HG02943 (cell line): ENCODE data around the gene TRA2B.
"Not testable (repeated sequence)": the region's sequence is repeated elsewhere in the genome, so short reads cannot be mapped to it uniquely, and the experiment has no call there.

Source experiments
- ATAC-seq: cut with Tn5 transposase; IDR thresholded peaks from one replicate; pipeline ENCODE4 v1.9.1; 2021; ENCODE audit warnings: mild to moderate bottlenecking, low read depth, moderate library complexity; ENCODE audit not compliant: unreplicated experiment

The TRA2B gene

DNA sequence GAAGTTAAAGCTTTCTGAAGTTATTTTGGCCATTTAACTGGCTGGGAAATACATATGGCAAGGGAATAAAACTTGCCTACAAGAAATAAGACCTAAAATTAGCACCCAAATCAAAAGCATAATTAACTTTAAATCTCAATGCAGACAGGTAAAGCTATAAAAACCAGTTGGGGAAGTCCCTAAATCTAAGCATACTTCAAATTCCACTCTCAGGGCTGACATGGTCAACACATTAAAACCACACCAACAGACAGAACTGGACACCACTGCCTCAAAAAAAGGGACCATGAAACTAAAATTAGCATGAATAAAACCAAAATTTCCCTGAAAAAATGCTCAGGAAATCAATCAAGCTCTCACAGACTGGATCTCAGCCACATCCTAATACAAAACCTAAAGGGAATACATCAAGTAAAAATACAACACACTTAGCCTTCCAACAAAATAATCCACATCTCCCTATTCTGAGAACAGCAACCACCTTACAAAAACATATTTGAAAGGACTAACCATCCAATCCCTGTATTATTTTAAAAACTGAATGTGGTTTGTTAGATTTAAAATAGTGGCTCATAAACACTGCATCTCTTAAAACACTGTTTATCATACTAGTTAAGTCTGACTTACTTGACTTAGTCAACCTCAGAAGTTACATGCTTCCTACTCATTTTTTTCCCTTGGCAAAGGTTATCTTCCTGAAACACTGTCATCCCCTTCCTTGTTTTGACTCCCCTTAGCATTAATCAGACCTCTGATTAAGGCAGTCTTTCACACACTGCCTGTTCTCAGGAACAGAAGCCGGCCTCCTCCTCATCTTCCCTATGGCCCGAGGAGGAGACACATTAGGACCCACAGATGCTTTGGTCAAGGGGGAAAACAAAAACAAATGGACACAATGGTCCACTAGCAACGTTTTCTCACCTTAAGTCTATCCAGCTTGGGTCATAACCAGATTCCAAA, 8.3 kb downstream of the TRA2B start:
- no peak for ATAC-seq

DNA sequence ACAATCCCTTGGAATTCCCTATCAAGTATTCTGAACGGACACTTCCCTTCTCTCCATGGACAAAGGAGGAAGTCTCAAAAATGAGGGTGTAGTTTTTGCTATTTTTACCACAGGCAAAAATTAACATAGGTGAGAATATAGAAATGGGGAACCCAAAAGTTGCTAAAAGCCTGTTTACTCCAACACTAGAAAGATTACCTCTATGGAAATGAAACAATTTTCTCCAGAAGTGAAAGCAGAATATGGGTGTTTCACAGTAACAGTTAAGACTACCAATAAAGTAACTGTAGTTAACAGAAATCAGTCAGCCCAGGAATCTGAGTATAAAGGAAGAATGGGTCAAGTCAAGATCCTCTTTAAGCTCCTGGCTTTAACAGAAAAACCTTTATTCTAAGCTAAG, 9.3 kb downstream of the TRA2B start:
- no peak for ATAC-seq

DNA sequence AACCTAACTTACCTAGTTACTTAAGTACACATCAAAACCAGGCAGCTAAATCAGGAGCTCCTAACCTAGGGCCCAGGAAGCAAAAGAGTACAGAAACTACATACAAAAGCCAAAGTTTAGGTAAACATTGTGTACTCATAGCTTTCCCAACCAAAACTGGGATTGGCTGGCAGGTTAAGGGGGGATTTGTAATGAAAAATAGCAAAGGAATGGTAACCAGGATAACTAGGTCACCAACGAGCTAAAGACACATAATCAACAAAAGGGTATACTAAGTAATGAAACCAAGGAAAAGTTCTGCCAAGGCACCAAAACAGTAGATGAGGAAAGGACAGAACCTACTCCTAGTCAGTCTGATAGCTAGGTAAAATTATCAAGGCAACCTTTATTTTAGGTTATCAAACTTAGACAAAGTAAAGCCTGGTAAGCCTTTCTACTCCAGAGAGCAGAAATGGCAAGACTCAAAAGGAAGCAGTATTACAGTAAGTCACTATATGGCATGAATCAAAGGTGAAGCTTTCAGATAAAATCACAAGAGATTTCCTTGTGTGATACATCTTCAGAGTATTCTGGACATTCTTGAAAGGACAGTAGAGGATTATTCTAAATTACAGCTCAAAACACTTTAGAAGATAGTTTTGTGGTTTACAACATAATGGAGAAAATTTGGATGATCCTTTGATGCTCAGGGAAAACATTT, 10.2 kb downstream of the TRA2B start:
- no peak for ATAC-seq

DNA sequence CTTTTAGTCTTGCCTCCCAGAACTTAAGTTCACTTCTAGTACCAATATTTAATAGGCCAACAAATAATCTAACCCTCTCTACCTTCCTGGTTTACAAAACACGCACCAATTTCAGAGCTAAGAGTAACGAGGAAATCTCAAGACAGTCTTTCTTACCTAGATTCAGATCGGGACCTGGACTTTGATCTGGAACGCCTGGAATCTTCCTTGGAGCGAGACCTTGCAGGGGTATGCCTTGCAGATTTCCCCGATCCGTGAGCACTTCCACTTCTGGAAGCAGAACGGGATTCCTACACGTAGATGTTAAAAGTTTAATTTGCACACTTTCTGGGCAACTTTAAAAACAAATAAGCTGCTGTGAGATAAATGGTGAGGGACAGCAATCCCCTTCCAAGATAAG, 11.4 kb downstream of the TRA2B start:
- ATAC-seq, result no peak

DNA sequence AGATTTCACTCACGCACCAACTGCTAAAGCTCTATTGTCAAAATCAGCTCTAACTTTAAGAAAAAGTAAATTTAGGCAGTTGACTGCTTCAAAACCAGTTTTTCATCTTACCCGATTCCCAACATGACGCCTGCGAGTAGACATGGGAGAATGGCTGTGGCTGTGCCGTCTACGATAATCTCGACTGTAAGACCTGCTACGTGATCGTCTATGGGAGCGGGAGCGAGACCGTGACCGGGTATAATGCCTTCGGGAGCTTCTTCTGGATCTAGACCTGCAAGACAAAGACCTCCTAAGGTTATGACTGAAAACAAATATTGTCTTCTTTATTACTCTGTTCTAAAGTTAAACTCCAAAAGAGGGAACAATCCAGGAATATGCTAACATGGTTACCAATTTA, 12.5 kb downstream of the TRA2B start:
- no peak for ATAC-seq

DNA sequence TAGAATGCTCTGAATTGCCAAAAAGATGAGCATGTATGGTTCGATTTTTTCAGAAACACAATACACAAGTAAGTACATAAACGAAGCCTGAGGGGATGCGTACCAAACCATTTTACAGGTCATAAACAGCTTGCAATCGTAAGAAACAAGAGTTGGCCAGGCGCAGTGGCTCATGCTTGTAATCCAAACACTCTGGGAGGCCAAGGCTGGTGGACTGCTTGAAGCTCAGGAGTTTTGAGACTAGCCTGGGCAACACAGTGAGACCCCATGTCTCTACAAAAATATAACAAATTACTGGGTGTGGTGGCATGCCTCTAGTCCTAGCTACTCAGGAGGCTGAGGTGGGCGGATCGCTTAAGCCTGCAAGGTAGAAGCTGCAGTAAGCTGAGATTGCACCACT, 13.4 kb downstream of the TRA2B start:
- no peak for ATAC-seq

DNA sequence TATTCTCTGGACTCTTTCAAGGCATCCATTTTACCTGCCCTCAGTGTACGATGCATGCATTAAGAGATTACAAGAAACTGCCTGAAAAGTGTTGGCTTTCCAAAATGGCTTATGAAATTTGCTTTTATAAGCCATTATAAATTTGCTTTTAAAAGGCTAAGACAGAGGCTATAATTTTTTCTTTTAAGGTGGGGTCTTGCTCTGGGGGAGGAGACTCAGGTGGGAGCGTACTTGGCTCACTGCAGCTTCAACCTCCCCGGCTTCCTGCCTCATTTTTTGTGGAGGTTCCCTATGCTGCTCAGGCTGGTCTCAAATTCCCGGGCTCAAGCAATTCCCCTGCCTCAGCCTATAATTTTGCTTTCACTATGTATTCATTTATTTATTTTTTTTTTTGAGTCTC, 17.6 kb downstream of the TRA2B start:
- no peak for ATAC-seq

DNA sequence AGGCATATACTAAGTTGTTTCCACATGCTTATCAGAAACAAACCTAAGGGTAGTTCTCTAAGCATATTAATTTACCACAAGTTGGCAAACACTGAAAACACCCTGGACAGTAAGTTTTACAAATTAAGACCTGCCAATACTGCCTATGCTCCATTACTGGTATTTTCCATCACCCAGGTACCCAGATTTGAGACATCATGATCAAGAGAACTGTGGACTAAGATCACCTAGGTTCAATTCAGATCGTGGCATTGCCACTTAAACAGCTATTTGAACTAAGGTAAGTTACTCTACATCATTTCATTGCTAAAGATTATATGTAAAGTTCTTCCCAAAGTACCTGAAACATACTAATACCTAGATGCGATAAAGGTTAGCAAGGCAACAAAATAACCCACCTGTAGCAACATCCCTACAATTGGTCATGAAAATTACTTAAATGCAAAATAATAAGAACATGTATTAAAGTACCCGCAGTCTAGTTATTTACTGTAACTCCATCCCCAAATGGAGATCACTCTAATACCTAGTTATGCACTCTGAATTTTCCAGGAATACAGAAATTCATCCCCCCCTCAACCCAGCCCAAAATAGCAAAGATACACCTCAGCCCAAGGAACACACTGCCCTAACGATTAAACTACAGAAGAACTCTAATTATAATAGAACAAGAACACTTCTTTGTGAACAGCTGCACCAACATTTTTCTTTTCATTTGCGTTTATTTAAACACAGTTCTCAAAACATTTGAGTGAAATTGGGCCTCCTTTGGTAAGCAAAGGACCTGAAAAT, 21.6 kb downstream of the TRA2B start:
- no peak for ATAC-seq

DNA sequence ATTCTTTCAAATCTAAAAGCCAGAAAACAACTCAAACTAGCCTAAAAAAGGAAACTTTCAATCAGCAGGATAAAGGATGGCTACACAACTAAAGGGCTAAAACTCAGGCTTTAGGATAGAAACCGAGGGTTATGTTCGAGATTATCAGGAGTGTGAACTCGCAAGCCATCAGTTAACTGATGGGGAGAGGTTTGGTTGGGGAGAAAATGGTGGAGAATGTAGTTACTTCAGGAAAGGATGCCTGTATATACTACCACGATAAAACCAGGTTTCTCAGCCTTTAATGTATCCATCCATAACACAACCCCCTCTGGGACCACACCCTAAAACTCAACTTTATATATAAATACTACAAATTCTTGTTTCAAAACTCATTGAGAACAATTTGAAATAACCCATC, 22.2 kb downstream of the TRA2B start:
- no peak for ATAC-seq

DNA sequence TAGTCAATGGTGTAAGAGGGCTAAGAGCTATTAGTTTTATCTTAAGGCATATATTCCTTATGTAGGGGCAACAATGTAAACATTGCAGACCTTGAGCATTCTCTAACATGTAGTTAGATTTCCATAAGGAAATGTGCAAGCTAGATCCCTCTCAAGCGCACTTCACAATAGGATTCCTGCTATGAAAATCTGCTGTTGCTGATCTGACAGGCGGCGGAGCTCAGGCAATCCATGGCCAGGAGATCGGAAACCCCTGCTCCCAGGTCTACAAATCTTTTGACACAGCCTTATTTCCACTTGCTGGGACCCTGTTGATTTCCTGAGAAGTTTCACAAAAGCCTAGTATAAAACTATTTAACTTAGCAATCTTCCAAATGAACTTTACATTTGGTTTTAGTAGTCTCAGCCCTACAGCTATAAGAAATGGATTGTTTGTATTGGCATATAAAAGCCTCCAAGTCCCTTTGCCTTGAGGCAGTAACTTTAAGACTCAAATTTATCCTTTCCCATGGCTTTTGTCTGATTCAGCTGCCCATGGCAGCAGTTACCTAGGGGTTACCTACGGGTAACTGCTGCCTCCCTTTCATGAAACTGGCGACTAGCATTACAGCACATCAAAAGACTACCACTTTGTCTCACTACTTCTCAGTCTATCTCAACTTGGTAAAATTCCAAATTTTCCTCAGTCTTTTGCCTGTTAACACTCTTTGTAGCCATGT, 22.7 kb downstream of the TRA2B start:
- ATAC-seq, result no peak

DNA sequence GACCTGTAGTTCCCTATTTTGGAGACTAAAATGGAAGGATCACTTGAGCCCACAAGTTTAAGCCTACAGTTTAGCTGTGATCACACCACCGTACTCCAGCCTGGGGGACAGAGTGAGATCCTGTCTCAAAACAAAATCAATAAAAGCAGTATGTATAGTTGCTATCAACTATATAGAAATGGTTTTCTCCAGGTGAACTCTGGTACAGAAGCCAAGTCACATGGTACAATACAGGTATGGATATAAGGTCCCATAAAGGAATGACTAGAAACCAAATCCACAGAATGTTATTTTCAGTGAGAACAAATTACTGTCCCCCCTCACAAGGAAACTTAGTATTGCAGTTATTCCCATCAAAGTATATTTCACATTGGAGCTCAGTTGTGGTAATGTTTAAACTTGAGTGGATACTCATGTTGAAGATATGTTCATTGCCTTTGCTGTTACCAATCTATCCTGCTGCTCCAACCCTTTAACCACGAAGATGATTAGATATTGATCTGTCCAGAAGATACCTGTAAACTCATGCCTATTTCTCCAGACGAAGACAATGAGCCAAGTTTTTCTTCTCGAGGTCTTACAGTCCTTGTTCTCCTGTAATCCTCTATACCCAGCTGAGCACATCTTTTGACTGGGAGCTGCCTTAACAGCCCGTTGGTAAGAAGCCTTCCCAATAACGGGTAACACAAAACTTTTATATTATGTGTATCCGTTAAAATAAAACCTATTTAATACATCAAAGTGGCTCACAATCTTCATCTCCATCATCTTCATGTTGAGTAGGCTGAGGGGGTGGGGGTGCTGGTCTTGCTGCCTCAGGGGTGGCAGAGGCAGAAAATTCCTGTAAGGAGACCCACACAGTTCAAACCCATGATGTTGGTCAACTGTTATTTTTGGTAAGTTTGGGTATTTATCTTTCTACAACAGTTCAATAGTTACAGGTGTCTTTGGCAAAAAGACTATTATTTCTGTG, 24.6 kb downstream of the TRA2B start:
- no peak for ATAC-seq

DNA sequence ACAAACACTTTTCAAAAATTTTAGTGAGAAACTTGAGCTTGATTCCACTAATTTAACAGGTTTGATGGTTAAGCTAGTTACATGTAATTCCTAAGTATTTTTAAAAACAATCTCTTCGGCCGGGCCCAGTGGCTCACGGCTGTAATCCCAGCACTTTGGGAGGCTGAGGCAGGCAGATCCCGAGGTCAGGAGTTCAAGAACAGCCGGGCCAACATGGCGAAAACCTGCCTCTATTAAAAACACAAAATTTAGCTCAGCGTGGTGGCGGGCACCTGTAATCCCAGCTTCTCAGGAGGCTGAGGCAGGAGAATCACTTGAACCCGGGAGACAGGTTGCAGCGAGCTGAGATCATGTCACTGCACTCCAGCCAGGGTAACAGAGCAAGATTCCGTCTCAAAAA, 25.3 kb downstream of the TRA2B start:
- no peak for ATAC-seq

DNA sequence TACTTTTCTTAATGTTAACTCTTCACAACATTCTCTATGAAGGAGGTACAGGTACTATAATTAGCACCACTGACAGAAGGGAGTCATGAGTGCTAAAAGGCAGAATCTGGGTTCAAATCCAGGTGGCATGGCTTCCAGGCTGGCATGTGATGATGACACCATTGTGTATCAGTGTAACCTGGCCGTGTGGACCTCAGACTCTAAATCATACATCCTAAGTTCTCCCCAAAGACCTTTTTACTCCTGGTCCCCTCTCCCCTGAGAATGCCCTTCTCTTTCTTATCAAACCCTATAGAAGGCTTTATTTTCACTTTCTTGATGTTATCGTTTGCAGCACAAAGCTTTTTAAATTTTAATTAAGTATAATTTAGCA, 26.8 kb downstream of the TRA2B start:
- ATAC-seq, result not testable (repeated sequence)

DNA sequence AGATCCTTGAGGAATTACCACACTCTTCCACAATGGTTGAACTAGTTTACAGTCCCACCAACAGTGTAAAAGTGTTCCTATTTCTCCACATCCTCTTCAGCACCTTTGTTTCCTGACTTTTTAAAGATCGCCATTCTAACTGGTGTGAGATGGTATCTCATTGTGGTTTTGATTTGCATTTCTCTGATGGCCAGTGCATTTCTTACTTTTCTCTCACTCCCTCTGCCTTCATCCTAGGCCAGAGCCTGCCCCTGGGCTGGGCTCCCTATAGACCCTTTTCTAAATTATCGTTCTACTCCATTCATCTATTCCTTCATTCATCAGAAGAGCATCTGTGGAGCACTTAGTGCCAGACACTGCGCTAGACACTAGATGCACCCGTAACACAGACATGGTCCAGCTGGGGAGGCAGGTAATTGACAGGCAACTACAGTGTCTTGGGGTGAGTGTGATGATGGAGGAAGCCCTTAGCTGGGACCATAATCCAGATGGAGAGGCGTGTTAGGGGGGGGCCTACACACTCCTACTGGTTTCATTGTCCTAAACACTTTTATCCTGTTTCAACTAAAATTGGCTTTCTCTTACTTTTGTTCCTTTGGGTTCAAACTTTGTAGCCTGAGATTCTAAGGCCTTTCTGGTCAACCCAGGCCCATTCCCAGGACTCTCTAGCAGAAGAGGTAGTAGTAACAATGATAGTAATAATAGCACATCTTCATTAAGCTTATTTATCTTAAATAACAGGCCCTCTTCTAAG, 27.3 kb downstream of the TRA2B start:
- ATAC-seq, result not testable (repeated sequence)

DNA sequence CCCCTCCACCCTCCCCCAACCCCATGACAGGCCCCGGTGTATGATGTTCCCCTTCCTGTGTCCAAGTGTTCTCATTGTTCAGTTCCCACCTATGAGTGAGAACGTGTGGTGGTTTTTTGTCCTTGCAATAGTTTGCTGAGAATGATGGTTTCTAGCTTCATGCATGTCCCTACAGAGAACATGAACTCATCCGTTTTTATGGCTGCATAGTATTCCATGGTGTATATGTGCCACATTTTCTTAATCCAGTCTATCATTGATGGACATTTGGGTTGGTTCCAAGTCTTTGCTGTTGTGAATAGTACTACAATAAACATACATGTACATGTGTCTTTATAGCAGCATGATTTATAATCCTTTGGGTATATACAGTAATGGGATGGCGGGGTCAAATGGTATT, 27.9 kb downstream of the TRA2B start:
- not testable (repeated sequence) for ATAC-seq

DNA sequence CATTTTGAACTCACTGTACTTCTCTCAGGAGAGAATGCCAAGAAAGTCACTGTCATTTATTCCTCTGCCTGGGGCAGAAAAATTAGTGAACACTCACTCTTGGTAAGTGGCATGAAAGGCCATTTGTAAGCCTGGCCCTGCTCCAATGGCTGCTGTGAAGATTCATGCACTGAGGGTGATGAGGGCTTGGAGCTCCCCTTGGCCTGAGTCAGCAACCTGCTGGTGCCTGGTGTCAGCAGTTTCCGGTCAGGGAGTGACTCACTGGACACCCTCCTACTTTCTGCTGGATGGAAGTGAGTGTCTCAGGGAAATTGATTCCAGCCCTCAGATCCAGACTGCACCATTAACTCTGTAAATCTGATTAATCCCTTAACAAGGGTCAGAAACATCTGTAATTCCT, 37.6 kb downstream of the TRA2B start:
- ATAC-seq, result no peak

DNA sequence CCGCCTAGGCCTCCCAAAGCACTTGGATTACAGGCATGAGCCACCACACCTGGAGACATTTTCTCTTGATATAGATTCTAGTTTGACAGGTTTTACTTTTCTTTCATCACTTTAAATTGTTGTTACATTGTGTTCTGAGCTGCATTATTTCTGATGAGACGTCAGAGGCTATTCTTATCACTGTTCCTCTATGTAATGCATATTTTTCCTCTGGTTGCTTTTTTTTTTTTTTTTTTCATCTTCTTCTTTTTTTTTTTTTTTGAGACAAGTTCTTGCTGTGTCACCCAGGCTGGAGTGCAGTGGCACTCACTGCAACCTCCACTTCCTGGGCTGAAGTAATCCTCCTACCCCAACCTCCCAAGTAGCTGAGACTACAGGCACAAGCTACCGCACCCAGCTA, 41.2 kb downstream of the TRA2B start:
- no peak for ATAC-seq

DNA sequence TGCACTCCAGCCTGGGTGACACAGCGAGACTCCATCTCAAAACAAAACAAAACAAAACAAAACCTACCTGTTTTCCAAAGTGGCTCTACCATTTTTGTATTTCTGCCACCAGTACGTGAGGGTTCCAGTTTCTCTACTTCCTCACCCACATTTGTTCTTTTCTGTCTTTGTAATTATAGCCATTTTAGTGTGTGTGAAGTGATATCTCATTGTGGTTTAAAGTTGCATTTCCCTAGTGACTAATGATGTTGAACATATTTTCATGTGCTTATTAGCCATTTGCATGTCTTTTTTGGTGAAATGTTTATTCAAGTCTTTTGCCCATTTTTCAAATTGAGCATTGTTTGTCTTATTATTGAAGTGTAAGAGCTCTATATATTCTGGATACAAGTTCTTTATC, 50.7 kb downstream of the TRA2B start:
- ATAC-seq, result no peak

DNA sequence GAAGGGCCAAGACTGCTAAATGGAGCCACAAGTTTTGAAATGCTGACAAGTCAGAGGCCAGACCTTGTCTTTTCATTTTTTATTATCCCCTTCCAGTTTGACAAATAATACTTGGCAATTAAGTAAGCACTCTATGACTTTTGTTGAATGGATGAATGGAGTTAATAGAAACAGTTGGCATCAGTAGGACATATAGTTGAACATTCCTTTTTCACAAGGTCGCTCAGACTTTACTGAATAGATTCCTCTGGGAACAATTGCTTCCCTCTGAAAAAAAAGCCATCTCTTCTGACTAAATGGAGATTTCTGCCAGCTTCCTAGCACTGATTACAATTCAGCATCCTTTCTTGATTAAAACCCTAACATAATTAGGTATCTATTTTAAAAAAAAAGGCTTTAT, 53.2 kb downstream of the TRA2B start:
- no peak for ATAC-seq
